DOHH2 (cell line): Measurements from ENCODE around the gene DLG1.

ENCODE experiments used
- H3F3A ChIP-seq: fragments of 200-600 bp; sonication (generic), shearing (Covaris generic); 2 replicates; pipeline ENCODE4 v1.6.0; 2016; ENCODE audit warnings: antibody characterized with exemption, mild to moderate bottlenecking; ENCODE audit not compliant: control insufficient read depth, insufficient read depth
- H3K27ac ChIP-seq: fragments of 200-600 bp; sonication (generic); 2 replicates; pipeline ENCODE4 v1.5.1; 2014; ENCODE audit warnings: low read depth, mild to moderate bottlenecking, low read length, moderate library complexity
- H3K27me3 ChIP-seq: fragments of 200-600 bp; sonication (generic); 2 replicates; pipeline ENCODE4 v1.6.1; 2014; ENCODE audit warnings: mild to moderate bottlenecking, low read length, mixed read lengths; ENCODE audit not compliant: control insufficient read depth
- H3K36me3 ChIP-seq: fragments of 200-600 bp; sonication (generic); 2 replicates; pipeline ENCODE4 v1.6.1; 2014; ENCODE audit warnings: mild to moderate bottlenecking, low read length, moderate library complexity, mixed read lengths; ENCODE audit not compliant: control insufficient read depth
- H3K4me1 ChIP-seq: fragments of 200-600 bp; sonication (generic); 2 replicates; pipeline ENCODE4 v1.6.1; 2014; ENCODE audit warnings: mild to moderate bottlenecking, low read length, mixed read lengths; ENCODE audit not compliant: control insufficient read depth
- H3K4me2 ChIP-seq: fragments of 200-600 bp; sonication (generic); 2 replicates; pipeline ENCODE4 v1.6.0; 2014; ENCODE audit warnings: mild to moderate bottlenecking, low read length, moderate library complexity
- H3K4me3 ChIP-seq: fragments of 200-600 bp; sonication (generic); 2 replicates; pipeline ENCODE4 v1.5.1; 2014; ENCODE audit warnings: mild to moderate bottlenecking, low read length, mixed read lengths
- H3K79me2 ChIP-seq: fragments of 200-600 bp; sonication (generic); 2 replicates; pipeline ENCODE4 v1.6.1; 2014; ENCODE audit warnings: mild to moderate bottlenecking, low read length, mixed read lengths; ENCODE audit not compliant: control insufficient read depth
- H3K9me2 ChIP-seq: fragments of 200-600 bp; sonication (generic); replicated peaks from 2 replicates; pipeline ENCODE4 v1.6.1; 2014; ENCODE audit warnings: mild to moderate bottlenecking, low read length, mixed read lengths; ENCODE audit not compliant: control insufficient read depth
- H3K9me3 ChIP-seq: fragments of 200-600 bp; sonication (generic); 2 replicates; pipeline ENCODE4 v1.6.1; 2014; ENCODE audit warnings: antibody characterized with exemption, low read length, mixed read lengths; ENCODE audit not compliant: control insufficient read depth, insufficient read depth
- H4K20me1 ChIP-seq: fragments of 200-600 bp; sonication (generic); 2 replicates; pipeline ENCODE4 v1.6.0; 2014; ENCODE audit warnings: low read depth, mild to moderate bottlenecking, antibody characterized with exemption, low read length, moderate library complexity; ENCODE audit not compliant: control insufficient read depth, insufficient read depth
- CTCF ChIP-seq: fragments of 200-600 bp; sonication (generic); IDR thresholded peaks from one replicate; pipeline ENCODE4 v1.5.1; 2014; ENCODE audit warnings: antibody characterized with exemption, mild to moderate bottlenecking, low read depth, low read length; ENCODE audit not compliant: poor library complexity, severe bottlenecking
- EZH2phosphoT487 ChIP-seq: fragments of 200-600 bp; sonication (generic); IDR thresholded peaks from 2 replicates; pipeline ENCODE4 v1.6.1; 2017; ENCODE audit warnings: borderline replicate concordance, mild to moderate bottlenecking, antibody characterized with exemption, low read length, moderate library complexity, mixed read lengths

The DLG1 gene

GRCh38 chr3:197262709-197263108 is 35.7 kb downstream of the DLG1 start:
- Histone ChIP-seq H3K79me2 (peaks cover 82% of the 10 kb centered on the region), H3K4me2 (no peak overlapping the region), H3K27ac (no peak overlapping the region), H3K36me3 (peaks cover 10% of the 10 kb centered on the region), H3K9me2 (no peaks in the 10 kb centered on the region), H3K4me1 (peaks cover 4% of the 10 kb centered on the region; the same call in 1 of the 2 replicates), H3K27me3 (no peaks in the 10 kb centered on the region), H3K4me3 (no peak overlapping the region), H3K9me3 (no peaks in the 10 kb centered on the region), H3F3A (peaks cover 4% of the 10 kb centered on the region), H4K20me1 (peaks cover 10% of the 10 kb centered on the region)
- TF ChIP-seq CTCF (no peak), EZH2phosphoT487 (no peak)

DNA sequence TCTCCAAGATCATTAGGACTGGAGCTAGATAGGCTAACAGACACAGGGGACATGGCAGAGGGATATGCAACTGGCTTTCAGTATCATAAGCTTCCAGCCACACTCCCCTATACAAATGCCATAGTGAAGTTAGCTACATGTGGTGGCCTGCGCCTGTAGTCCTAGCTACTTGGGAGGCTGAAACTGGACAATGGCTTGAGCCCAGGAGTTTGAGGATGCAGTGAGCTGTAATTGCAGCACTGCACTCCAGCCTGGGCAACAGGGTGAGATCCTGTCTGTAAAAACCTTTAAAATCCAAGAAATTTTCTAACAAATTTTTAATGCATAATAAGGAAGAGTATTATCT is 37.3 kb downstream of the DLG1 start:
- Histone ChIP-seq H3F3A (peaks cover 9% of the 10 kb centered on the region), H3K36me3 (peaks cover 10% of the 10 kb centered on the region), H3K4me1 (peaks cover 4% of the 10 kb centered on the region; the same call in 1 of the 2 replicates), H3K9me2 (no peaks in the 10 kb centered on the region), H3K4me2 (no peak overlapping the region), H3K27ac (no peak overlapping the region), H3K9me3 (no peaks in the 10 kb centered on the region), H3K27me3 (no peaks in the 10 kb centered on the region), H3K79me2 (peaks cover 82% of the 10 kb centered on the region), H3K4me3 (no peak overlapping the region), H4K20me1 (peaks cover 18% of the 10 kb centered on the region)
- TF ChIP-seq EZH2phosphoT487 (no peak), CTCF (no peak)

DNA sequence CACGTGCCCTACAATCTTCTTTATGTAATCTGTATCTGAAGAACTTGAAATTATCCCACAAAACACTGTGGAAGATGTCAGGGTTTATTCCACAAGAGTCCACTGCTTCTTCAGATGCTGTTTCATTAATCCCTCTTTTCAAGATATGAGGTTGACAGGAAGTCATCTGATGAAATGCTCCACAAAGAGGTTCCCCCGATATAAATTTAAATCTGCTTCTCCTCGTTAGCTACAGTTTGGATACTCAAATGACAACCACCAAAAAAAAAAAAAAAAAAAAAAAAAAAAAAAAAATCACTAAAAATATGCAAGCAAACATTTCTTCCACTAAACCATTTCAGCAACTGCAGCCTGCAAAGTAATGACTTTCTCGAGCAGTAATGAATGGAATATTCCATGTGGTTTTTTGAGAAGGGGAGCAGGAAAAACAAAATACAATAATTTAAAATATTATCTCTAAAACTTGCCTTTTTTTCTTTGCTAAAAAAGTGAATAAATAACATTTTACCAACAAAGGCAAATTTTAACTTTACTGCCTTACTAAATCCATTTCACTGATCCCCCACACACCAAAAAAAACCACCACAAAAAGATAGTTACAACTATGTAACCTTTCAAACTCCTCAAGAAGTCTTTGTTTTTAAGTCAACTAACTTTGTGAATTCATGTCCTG is 37.8 kb downstream of the DLG1 start:
- Histone ChIP-seq H3F3A (peaks cover 9% of the 10 kb centered on the region), H3K9me2 (no peaks in the 10 kb centered on the region), H4K20me1 (peaks cover 18% of the 10 kb centered on the region), H3K36me3 (peaks cover 10% of the 10 kb centered on the region), H3K27me3 (no peaks in the 10 kb centered on the region), H3K4me2 (no peak overlapping the region), H3K4me1 (peaks cover 4% of the 10 kb centered on the region; the same call in 1 of the 2 replicates), H3K4me3 (no peak overlapping the region), H3K9me3 (no peaks in the 10 kb centered on the region), H3K27ac (no peak overlapping the region), H3K79me2 (peaks cover 82% of the 10 kb centered on the region)
- TF ChIP-seq CTCF (no peak), EZH2phosphoT487 (no peak)
